ENCODE measurements around the gene AGAP1.

The AGAP1 gene

DNA sequence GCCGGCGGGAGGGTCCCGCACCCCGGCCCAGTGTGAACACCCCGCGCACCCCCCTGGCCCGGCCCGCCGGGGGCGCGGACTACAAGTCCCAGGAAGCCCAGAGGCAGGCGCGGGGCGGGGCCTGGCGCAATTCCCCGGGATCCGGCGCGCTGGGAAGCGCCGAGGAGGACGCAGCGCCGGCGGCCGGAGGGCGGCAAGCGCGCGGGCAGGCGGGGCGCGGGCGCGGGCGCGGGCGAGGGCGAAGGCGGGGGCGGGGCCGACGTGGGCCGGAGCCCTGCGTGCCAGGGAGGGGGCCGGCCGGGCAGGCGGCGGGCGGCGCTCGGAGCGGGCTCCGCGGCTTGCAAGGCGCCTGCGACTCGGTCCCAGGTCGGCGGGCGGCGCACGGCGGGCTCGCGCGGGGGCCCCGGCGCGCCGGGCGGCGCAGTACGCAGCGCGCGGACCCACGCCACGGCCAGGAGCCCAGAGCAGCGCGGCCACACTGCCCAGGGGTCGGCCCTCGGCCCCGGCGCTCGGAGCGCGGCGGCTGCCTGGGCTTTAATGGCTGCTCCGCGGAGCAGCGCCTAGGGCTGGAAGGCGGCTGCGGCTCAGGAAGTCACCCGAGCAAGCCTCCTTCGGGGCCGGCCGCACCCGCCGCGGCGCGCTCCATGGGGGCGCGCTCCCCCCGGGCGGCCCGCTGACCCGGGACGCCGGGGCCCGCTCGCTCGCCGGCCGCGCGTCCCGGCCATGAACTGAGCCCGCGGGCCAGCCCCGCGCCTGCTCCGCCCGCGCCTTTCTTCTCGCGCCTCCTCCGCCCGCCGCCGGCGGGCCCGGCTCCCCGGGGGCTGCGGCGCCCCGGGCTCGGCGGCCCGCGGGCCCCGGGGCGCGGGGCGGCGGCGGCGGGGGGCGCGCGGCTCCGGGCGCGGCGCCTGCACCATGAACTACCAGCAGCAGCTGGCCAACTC, at the start of gene AGAP1:
AGAP1 (plus strand) TSS at position 269 of the 941 bp plus-strand sequence.
- DNase-seq (ENCODE audit: low read depth, low spot score) = no peak

DNA sequence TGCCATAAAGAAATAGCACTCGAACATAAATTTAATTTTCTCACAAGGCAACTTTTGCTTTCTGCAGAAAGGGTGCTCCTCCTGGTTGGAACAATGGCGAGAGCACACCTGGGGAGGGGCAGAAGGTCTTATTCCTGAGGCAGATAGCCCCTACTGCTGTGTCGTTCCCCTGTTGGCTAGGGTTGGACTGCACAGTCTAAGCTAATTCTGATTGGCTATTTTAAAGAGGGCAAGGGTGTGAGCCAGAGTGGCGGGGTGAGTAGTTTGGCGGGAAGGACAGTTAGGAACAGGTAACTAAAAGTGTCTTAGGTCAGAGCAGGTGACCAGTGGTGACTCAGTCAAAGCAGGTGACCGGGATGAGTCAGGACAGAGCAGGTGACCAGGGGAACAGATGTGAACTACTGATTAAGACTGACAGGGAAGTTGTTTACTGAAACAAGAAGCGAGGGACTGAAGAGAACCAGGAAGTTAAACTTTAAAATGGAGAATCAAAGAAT, 49.7 kb upstream of the AGAP1 start:
- no peak for DNase-seq (ENCODE audit: low read depth, low spot score)

DNA sequence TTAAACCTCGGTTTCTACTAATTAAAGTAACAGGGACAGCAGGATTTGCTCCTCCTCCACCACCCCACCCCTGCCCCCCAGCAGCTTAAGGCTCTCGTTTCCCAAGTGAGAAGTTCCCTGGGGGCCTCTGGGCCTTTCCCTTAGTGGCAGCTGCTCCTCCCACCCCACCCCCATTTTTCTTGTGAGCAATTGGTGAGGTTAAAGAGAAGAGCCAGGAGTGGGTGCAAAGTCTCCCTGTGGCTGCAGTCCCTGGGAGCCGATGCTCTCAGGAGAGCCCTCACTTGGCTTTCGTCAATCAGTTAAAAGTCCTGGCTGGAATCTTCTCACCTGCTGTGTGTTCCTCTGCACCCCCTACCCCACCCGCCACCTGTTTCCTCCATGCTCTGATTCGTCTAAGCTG, 48.7 kb upstream of the AGAP1 start:
- DNase-seq (ENCODE audit: low read depth, low spot score) = no peak

DNA sequence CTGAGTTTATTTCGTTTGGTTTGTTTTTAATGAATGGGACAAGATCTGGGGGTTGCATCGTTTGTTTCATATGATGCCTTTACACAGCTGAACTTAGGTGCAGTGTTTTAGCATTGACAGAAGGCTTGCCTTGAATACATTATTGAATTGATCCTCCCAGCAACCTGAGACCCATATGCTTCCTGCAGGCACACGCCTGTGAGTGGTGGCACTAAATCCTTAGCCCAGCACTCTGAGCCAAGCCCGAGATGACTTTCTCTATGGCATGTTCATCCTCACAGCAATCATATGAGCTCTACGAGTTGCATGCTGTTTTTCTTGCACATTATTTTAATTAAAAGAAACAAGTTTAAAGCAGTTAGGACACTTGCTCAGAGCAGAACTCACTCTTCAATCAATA, 47.8 kb upstream of the AGAP1 start:
- DNase-seq (ENCODE audit: low read depth, low spot score) = no peak

DNA sequence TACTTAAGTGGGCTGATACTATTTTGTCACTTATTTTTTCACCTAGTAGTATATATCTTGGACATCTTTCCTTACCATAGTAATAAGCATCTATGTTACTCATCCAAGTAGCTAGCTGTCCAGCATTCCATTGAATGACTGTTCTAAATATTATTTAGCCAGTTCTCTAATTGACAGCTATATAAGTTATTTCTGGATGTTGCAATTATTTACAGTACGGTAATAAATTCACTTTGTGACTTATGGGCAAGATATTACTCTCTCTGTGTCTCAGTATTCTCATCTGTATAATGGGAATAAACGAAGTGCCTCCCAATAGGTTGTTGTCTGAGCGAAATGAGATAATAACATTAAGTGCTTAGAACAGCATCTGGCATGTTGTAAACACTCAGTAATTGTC, 46.6 kb upstream of the AGAP1 start:
- DNase-seq (ENCODE audit: low read depth, low spot score) = no peak

DNA sequence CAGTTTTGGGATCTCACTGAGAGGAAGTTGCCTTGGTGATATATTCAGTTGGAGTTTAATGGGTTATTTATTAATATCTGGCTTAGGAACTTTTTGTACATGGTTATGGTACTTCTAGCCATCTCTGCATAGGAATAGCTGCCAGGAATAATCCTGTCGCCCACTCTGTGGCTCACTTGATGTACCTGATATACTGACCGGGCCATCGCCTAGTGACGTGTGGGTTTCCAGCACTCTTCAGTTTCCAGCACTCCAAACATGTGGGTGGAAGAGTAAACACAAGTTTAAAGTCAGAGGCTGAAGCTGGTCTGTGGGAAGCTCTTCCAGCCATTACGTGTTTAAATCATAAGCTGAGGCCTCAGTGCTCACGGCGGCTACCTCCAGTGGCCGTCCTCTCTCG, 44.3 kb upstream of the AGAP1 start:
- no peak for DNase-seq (ENCODE audit: low read depth, low spot score)

DNA sequence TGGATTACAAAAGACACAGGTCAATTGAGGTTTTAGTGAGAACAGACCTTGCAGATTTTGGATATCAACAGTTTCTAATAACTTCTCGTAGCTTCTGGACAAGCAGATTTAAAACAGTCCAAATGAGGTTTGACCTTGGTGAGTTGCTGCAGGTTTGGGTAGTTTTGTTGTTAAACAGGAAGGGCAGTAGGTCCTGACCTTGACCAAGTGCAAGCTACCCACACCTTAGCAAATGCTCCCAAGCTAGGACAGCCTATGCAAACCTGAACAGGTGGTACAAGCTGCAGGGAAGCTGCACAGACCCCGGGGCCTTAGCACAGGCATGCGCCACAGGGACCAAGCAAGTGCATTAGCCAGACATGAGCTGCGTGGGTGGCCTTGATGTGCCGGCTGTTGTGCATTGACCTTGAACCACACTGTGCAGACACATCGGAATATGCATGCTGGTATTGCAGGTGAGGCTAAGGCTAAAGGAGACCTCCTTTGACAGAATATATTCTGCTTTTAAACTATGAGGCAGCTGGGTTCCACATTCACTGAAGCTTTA, 40.2 kb upstream of the AGAP1 start:
- no peak for DNase-seq (ENCODE audit: low read depth, low spot score)

DNA sequence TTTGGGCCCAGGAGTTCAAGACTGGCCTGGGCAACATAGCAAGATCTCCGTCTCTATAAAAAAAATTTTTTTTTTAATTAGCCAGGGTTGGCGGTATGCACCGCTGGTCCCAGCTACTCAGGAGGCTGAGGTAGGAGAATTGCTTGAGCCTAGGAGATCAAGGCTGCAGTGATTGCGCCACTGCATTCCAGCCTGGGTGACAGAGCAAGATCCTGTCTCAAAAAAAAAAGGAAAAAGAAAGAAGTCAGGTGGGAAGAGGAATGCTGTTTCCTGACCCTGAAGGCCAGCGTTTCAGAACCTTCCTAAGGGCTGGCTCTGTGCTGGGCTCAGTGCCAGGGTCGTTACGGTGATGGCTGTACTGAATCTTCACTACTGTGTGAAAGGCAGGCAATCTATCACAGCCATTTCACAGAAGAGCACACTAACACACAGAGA, 35.0 kb upstream of the AGAP1 start:
- DNase-seq (ENCODE audit: low read depth, low spot score) = no peak

DNA sequence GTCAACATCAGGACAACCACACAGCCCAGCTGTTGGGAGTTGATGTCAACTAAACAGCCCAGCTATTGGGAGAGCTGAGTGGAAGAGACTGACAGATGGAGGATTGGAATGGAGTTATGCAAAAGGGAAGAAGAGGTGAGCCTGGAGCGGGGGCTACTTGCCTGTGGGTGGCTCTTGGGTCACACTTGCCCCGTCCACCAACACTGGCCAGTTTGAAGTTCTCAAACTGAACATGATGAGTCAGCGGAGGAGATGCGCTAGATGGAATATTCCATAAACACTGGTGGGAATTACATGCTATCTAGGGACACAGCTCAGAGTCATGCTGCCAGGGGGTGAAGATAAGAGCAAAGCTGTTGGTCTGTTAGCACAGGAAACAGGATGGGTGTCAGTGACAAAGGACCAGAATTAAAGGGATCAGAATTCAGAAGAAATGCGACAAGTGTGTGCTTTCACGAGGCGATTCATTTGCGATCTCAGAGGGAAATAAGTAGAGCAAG, 33.2 kb upstream of the AGAP1 start:
- DNase-seq (ENCODE audit: low read depth, low spot score) = no peak

DNA sequence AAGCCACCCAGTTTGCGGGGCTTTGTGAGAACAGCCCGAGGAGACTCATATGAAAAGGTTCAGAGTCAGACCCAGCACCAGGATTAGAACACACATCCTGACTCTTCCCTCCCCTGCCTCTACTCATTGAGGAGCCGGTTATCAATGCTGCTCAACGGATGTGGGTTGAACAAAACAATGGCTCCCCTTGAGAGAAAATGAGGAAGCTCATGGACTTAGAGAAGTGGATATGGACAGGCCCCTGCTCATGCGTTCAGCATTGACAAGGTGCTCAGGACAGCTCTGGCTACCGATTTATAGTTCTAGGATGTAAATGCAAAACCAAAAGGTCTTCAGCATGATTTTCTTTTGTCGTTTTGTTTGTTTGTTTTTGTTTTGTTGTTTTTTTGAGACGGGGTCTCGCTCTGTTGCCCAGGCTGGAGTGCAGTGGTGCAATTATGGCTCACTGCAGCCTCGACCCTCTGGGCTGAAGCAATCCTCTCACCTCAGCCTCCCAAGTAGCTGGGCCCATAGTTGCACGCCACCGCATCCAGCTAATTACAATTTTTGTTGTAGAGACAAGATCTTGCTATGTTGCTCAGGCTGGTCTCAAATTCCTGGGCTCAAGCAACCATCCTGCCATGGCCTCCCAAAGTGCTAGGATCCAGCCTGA, 32.0 kb upstream of the AGAP1 start:
- no peak for DNase-seq (ENCODE audit: low read depth, low spot score)

DNA sequence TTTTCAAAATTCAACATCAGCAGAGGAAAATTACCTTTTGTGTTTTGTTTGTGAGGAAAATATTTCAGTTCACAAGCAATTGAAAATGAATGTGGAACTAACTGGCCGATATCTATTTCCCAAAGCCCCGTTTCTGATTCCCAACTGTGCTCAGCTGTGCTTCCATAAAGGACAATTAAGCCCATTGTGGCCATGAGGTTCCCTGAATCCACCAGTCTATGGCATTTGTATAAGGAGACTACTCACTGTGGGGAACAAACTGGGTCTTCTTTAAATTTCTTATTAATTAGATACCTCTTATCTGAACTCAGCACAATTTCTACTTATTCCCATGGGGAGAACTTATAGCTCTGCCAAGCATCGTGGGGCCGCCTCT, 31.4 kb upstream of the AGAP1 start:
- DNase-seq (ENCODE audit: low read depth, low spot score) = no peak

DNA sequence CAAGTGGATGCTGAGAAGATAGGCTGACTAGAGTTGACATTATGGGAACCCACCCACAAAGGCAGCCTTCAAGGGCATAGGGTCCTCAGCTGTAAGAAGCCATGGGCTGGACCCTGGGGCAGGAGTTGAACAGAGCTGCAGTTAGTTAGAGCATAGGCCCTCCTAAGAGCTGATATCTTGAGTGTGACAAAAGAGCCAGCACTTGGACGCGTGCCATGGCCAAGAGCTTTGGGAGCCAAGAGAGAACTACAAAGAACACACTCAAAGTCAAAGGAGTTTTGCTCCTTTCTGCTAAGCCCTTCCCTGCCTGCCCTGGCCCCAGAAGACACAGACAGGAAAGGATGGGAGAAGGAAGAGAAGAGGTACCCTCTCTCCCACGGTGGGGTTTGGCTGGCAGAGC, 29.9 kb upstream of the AGAP1 start:
- DNase-seq (ENCODE audit: low read depth, low spot score) = no peak

DNA sequence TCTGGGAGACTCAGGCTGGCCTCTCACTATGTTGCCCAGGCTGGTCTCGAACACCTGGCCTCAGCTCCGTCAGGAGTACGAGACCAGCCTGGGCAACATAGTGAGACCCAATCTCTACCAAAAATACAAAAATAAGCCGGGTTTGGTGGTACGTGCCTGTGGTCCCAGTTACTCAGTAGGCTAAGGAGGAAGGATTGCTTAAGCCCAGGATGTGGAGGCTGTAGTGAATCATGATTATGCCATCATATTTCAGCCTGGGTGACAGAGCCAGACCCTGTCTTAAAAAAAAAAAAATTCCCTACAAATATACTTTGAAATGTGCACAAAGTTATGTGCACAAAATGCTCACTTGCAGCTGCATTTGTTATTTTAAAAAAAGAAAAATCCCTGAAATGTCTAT, 26.3 kb upstream of the AGAP1 start:
- no peak for DNase-seq (ENCODE audit: low read depth, low spot score)

DNA sequence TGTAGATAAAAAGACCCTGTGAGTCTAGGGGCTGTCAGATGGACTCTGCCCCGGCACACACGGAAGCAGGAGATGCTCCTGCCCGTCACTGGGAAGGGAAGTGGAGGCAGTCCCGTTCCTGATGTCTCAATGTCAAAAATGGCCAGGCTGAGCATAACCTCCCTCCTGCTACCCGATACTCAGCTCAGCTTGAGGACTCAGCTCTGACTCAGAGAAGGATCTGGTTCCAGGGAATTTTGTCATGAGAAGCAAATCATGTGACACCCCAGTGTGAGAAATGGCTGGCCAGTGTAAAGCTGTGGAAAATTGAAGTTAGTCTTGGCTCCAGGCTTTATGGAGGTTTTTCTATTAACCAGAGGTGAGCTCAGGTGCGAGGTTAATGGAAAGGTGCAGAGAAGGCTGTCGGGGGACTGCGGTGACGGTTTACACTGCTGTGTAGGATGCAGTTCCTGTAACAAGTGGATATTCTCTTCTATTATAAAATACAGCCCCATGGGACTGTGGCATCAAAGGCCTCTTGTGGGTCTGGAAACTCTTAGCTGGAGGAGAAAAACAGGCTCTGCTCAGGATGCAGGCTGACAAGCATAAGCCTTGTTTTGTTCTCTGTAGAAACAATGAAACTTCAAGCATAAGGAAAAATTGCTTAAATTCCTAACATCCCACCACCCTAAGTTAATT, 24.7 kb upstream of the AGAP1 start:
- no peak for DNase-seq (ENCODE audit: low read depth, low spot score)

DNA sequence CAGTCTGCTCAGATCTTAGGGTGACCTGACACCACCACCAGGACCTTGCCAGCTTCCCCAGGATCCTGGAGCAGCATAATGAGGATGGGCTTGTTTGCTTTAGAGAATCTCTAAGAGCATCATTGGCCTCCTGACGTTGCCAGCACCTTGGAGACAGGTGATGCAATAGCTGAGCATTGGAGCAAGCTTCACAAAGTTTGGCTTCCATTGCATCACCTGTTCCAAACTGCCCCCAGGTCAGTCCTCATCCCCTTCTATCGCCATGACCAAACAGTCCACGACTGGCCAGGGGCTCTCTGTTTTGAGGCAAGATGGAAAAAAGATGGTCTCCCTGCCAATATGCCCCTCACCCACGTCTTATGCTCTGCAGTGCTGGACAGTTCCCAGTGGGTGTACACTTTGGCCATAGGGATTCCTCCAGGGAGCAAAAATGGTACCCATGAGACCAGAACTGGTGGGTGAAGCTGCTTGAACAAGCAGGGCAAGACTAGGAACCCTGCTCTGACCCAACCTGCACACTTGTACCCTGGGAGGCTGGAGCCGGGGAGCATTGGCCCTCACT, 22.6 kb upstream of the AGAP1 start:
- DNase-seq (ENCODE audit: low read depth, low spot score) = no peak

DNA sequence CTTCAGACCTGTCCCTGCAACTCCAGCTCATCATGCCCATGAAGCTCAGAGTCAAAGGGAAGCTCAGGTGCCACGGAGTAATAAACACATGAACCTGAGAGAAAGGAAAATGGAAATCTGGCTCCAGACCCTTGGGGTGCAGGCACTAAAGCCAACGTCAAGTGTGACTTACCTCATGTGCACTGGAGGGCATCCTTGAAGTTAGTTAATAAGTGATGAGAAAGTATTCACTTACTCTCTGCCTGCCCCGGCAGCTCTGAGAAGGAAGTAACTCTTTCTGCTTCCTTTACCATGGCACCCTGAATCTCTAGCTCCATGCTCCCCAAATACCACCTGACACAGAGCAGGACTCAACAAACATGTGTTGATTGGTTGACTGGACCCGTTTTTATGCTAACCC, 21.4 kb upstream of the AGAP1 start:
- no peak for DNase-seq (ENCODE audit: low read depth, low spot score)

DNA sequence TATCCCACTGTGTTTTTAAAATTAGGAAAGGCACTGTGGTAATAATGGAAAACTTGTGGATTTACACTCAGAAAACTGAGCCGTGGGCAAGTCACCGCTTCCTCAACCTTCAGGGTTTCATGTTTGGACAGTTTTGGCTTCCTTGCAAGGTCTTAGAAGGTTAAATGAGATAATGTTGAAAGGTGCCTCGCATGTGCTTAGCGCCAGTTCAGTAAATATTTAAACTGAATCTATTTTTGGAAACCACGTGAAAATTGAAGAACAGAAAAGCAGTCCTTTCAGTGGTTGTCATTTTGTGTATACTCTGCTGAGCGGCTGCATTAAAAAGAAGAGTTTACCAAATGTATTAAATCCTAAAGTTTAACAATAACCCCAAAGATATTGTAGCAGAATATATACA, 15.2 kb upstream of the AGAP1 start:
- no peak for DNase-seq (ENCODE audit: low read depth, low spot score)

DNA sequence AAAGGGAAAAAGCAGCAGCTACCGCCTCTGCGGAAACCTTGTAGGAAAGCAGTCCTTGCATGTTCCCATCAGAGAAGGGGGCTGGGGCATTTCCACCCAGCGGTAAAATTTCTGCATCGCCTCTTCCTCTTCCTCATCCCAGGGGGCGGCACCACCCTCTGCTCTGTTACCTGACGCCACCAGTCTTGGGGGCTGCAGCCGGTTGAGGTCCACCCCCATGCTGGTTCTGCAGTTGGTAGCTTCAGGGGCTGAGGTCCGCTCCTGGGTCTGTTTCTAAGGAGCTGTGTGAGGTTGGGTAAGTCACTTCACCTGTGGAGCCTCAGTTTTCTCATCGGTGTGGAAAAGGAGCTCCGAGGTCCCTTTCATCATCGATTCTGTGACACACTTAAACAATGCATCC, 14.2 kb upstream of the AGAP1 start:
- no peak for DNase-seq (ENCODE audit: low read depth, low spot score)

DNA sequence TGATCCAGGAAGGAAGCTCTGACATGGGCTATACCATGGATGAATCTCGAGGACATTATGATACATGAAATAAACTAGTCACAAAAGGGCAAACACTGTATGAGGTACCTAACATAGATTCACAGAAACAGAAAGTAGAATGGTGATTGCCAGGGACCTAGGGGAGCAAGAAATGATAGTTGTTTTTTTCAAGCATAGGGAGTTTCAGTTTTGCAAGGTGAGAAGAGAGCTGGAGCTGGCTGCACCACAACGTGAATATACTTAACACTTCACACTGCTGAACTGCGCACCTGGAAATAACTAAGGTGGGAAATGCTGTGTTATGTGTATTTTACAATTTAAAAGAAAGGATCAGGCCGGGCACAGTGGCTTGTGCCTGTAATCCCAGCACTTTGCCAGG, 13.2 kb upstream of the AGAP1 start:
- no peak for DNase-seq (ENCODE audit: low read depth, low spot score)

DNA sequence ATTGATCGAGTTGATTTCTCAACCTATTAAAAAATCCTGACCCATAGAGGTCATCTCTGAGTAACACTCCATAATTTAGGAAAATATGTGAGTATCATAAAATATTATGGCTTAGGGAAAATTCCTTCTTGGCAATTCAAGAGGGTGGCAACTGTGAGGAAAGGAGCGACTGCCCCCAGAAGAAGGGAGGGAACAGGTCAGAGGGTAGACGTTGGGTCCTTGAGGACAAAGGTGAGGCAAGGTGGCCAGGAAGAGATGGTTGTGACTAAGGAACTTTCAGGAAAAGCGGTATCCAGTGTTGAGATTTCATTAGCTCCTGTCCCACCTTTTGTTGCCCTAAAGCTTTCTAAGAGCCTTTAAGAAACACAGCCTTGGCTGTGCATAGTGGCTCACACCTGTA, 10.5 kb upstream of the AGAP1 start:
- DNase-seq (ENCODE audit: low read depth, low spot score) = no peak

DNA sequence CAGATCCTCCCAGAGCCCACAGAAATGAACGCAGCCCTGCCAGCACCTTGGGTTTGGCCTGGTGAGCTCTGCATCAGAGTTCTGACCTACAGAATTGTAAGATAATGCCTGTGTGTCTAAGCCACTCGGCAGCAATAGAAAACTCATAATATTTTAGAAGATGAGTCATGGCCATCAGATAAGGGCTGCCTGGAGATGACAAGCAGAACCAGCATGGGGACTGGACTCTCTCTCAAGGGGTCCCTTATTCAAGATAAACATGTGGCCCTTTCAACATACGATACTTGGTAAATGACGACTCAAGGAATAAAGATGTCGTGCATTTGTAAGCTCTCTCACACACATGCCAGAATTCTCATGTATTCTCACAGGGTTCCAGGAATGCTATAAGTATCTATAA, 8.5 kb upstream of the AGAP1 start:
- DNase-seq (ENCODE audit: low read depth, low spot score) = no peak

DNA sequence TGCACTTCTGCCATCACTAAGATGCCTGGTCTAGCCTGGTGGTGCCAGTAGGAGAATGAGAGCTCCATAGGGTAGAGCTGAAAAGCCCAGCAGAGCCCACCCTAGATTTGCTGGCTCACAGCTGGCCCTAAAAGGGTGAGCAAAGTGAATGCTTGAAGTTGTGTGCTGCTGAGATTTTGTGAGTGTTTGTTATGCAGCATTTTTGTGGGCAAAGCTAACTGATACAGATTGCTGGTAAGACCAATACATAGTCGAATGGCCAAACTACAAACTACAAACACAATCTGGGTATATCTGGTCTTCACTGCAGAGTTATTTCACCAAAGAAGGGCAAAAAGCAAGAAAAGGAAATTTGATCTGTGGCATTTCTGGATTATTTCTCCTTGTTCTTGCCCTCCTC, 7.1 kb upstream of the AGAP1 start:
- no peak for DNase-seq (ENCODE audit: low read depth, low spot score)
